HCT116 (cell line): Measurements from ENCODE around the gene RBP5.

Experiments
- ATF3 ChIP-seq: IDR thresholded peaks from 2 replicates; pipeline ENCODE4 v1.6.1; 2012
- CEBPB ChIP-seq: IDR thresholded peaks from 2 replicates; pipeline ENCODE4 v1.6.1; 2012; ENCODE audit warnings: low read depth
- CTCF ChIP-seq, 3 experiments: fragments of 200-600 bp in 1 of 3; sonication (generic) in 1 of 3; IDR thresholded peaks in 2 of 3; conservative IDR thresholded peaks in 1 of 3; 2 replicates each; pipeline ENCODE4 v1.5.1; 2012 to 2017; ENCODE audit warnings: low read depth in 2 of 3, low read length in 2 of 3, antibody characterized with exemption in 1 of 3, borderline replicate concordance in 1 of 3, control low read depth in 1 of 3, mild to moderate bottlenecking in 1 of 3, mixed read lengths in 1 of 3, mixed run types in 1 of 3, moderate library complexity in 1 of 3; ENCODE audit not compliant: insufficient read depth in 1 of 3
- EZH2 ChIP-seq: fragments of 200-600 bp; sonication (generic); IDR thresholded peaks from 2 replicates; pipeline ENCODE4 v1.6.1; 2017; ENCODE audit warnings: antibody characterized with exemption, mixed run types
- FOSL1 ChIP-seq: IDR thresholded peaks from 2 replicates; pipeline ENCODE4 v1.6.1; 2012; ENCODE audit warnings: low read depth
- JUND ChIP-seq: IDR thresholded peaks from 2 replicates; pipeline ENCODE4 v1.6.1; 2012
- MAX ChIP-seq: IDR thresholded peaks from 2 replicates; pipeline ENCODE4 v1.6.1; 2012
- POLR2A ChIP-seq: IDR thresholded peaks from 2 replicates; pipeline ENCODE4 v1.7.0; 2011; ENCODE audit warnings: borderline replicate concordance; ENCODE audit not compliant: insufficient read depth, insufficient read length; ENCODE audit errors: extremely low read depth
- POLR2AphosphoS5 ChIP-seq: IDR thresholded peaks from 2 replicates; pipeline ENCODE4 v1.6.1; 2011; ENCODE audit warnings: mild to moderate bottlenecking, low read depth, low read length, moderate library complexity
- RAD21 ChIP-seq: IDR thresholded peaks from 2 replicates; pipeline ENCODE4 v1.6.1; 2012; ENCODE audit warnings: low read depth, mild to moderate bottlenecking
- SIN3A ChIP-seq: IDR thresholded peaks from 2 replicates; pipeline ENCODE4 v1.6.1; 2012; ENCODE audit warnings: low read depth
- SRF ChIP-seq: IDR thresholded peaks from 2 replicates; pipeline ENCODE4 v1.6.1; 2012; ENCODE audit warnings: low read depth
- ZFX ChIP-seq: fragments of 450-650 bp; IDR thresholded peaks from 2 replicates; pipeline ENCODE4 v1.6.1; 2017

- TF ChIP-seq POLR2AphosphoS5 (no peak), POLR2A (no peak), EZH2 (no peak), CTCF (IDR thresholded peaks at IDR 0.05 in 2 of 3, conservative IDR thresholded peaks at IDR 0.05 in 1 of 3; ENCODE audit: borderline replicate concordance in 1 of 3, insufficient read depth in 1 of 3, low read depth in 2 of 3, low read length in 2 of 3) (no peak), CEBPB (no peak), SIN3A (no peak), JUND (no peak), FOSL1 (no peak), SRF (no peak), MAX (no peak), ZFX (no peak), RAD21 (no peak), ATF3 (no peak)
Observed at GRCh38 chr12:7146228-7146627, 17.5 kb upstream of the RBP5 start.
